Activated CD4-positive, alpha-beta T cell treated with anti-CD3 and anti-CD28 coated beads, Interleukin-2, amount 10 ng/mL, durations not matched to agents 7 days and 5 days (primary cell): ENCODE results near the gene DLX2. TPM values are rescaled to one million over a fixed set of nuclear protein-coding genes. Genes with fewer than 3 reads are reported as not detected.
"Not testable (repeated sequence)": the region's sequence is repeated elsewhere in the genome, so short reads cannot be mapped to it uniquely, and the experiment has no call there.

Source experiments
- CTCF ChIA-PET: fragments of 350-600 bp; sonication (Branson Sonifier 250); formaldehyde crosslinking; loops from one replicate; lab custom pipeline; 2021; ENCODE audit warnings: antibody characterized with exemption; lab: Charles Lee
- POLR2A ChIA-PET: fragments of 350-600 bp; sonication (Branson Sonifier 250); formaldehyde crosslinking; loops from one replicate; lab custom pipeline; 2021; ENCODE audit warnings: antibody characterized with exemption; lab: Charles Lee
- DNase-seq: peaks from one replicate; pipeline ENCODE4 v3.0.0-alpha.2; 2020
- H3K27ac Mint-ChIP-seq: one replicate; pipeline ENCODE4 v1.8.0; 2021; ENCODE audit warnings: mild to moderate bottlenecking, moderate library complexity, mixed read lengths
- H3K27me3 Mint-ChIP-seq: one replicate; pipeline ENCODE4 v1.8.0; 2021; ENCODE audit warnings: mixed read lengths
- H3K36me3 Mint-ChIP-seq: one replicate; pipeline ENCODE4 v1.8.0; 2021; ENCODE audit warnings: low read depth, mixed read lengths
- H3K4me1 Mint-ChIP-seq: one replicate; pipeline ENCODE4 v1.8.0; 2021; ENCODE audit warnings: mixed read lengths
- H3K4me3 Mint-ChIP-seq: one replicate; pipeline ENCODE4 v1.8.0; 2021; ENCODE audit warnings: mild to moderate bottlenecking, moderate library complexity, mixed read lengths
- H3K9me3 Mint-ChIP-seq: one replicate; pipeline ENCODE4 v1.8.0; 2021; ENCODE audit warnings: mixed read lengths
- total RNA-seq, 2 experiments: library from RNA; stranded (reverse); gene quantifications; one replicate each; pipeline ENCODE4 v1.2.3, GENCODE V29; 2021

The DLX2 gene
- total RNA-seq, 2 experiments from 2014 or later: not detected

DNA sequence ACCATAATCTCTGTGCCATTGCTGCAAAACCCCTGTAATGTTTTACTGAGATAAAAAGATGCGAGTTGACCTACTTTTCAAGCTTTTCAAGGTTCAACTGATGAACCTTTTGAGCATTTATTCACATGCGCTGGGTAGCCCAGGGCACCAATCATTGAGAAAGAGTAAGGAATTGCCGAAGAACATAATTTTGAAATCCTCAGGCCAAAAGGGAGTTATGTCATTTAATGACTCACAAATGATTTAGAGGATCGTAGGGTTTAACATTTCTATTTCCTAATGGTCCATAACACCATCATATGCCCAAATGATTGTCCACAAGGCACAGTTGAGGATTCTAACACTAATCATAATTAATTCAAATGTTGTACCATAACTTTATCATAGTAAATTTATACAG is 37.6 kb downstream of the DLX2 start:
- Mint-ChIP-seq H3K36me3 (peaks cover 3% of the 10 kb centered on the region), H3K4me3 (no peak overlapping the region), H3K9me3 (no peaks in the 10 kb centered on the region), H3K27ac (no peak overlapping the region), H3K27me3 (no peaks in the 10 kb centered on the region), H3K4me1 (peaks cover 7% of the 10 kb centered on the region)
- POLR2A ChIA-PET: no interaction called here
- CTCF ChIA-PET: no interaction called here
- no peak for DNase-seq

- CTCF ChIA-PET: interaction anchor here (1.0 kb wide), 1 partner anchor 171 kb away, joined by 3 read pairs; no protein-coding TSS in a partner anchor
- H3K36me3 Mint-ChIP-seq: peaks cover 3% of the 10 kb centered on the region
- POLR2A ChIA-PET: no interaction called here
- no peak overlapping the region for H3K4me3 Mint-ChIP-seq
- DNase-seq: no peak
- no peaks in the 10 kb centered on the region for H3K9me3 Mint-ChIP-seq
- no peak overlapping the region for H3K27ac Mint-ChIP-seq
- H3K4me1 Mint-ChIP-seq: peaks cover 7% of the 10 kb centered on the region
- no peaks in the 10 kb centered on the region for H3K27me3 Mint-ChIP-seq
Measured at GRCh38 chr2:172063446-172063845, 39.3 kb downstream of the DLX2 start.

DNA sequence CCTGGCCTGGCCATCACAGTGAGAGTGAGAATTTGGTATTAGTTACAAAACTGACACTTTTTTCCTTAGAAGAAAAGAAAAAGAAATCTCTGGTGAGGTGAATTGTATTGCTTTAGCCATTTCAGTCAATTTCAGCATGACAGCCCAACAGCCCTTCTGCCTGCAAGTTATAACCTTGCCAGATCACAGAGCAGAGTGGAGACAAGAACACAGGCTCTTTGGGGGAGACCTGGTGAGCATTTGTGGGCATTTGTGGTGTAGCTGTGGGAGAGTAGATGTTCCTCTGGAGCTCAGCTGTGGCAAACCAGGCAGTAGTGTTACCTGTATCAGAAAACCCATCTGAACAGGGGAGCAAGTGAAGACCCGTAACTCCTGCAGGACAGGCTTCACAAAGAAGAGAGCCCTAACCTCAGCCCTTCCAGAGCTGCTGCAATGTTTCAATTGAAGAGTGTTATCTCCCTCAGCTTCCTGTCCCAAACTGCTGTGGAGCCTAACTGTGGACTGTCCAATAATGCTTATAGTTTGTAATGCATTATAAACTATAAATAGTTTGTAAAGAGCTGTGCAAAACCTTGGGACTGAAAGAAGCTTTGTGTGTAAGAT is 40.2 kb downstream of the DLX2 start:
- Mint-ChIP-seq H3K36me3 (peaks cover 1% of the 10 kb centered on the region), H3K27ac (no peak overlapping the region), H3K4me3 (no peak overlapping the region), H3K4me1 (peaks cover 7% of the 10 kb centered on the region), H3K27me3 (no peaks in the 10 kb centered on the region), H3K9me3 (no peaks in the 10 kb centered on the region)
- CTCF ChIA-PET: interaction anchor here (0.6 to 1.0 kb wide), 3 partner anchors 10 to 1890 kb away, joined by 3 read pairs; no protein-coding TSS in a partner anchor
- POLR2A ChIA-PET: no interaction called here
- no peak for DNase-seq

GRCh38 chr2:172060118-172060517 is 42.6 kb downstream of the DLX2 start:
- H3K4me1 Mint-ChIP-seq, H3K27ac Mint-ChIP-seq, DNase-seq, H3K36me3 Mint-ChIP-seq, H3K4me3 Mint-ChIP-seq, POLR2A ChIA-PET, H3K9me3 Mint-ChIP-seq, H3K27me3 Mint-ChIP-seq: not testable (repeated sequence)
- CTCF ChIA-PET: interaction anchor here (0.6 kb wide), 1 partner anchor 1134 kb away, joined by 4 read pairs; no protein-coding TSS in a partner anchor

DNA sequence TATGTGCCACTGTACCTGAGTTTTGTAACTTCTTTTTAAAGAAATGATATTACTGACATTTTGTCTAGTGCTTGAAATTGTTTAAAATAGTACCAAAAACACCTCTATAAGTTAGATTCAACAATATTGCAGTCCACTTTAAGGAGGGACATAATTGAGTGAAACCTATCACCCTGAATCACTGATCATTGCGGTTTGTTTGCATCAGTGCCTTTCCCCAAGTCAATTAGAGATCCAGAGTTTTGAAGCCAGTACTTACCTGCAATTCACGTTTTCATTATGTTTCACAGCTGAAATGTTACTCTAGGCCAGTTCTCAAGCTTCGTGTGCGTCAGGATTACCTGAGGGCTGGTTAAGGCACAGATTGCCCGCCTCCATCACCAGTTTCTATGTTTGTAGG is 44.0 kb downstream of the DLX2 start:
- no peaks in the 10 kb centered on the region for H3K9me3 Mint-ChIP-seq
- H3K27ac Mint-ChIP-seq: no peak overlapping the region
- H3K27me3 Mint-ChIP-seq: no peaks in the 10 kb centered on the region
- CTCF ChIA-PET: interaction anchor here (1.2 kb wide), 1 partner anchor 21 kb away, joined by 3 read pairs; no protein-coding TSS in a partner anchor
- peaks cover 4% of the 10 kb centered on the region for H3K4me1 Mint-ChIP-seq
- no peak for DNase-seq
- POLR2A ChIA-PET: no interaction called here
- peaks cover 1% of the 10 kb centered on the region for H3K36me3 Mint-ChIP-seq
- no peak overlapping the region for H3K4me3 Mint-ChIP-seq

DNA sequence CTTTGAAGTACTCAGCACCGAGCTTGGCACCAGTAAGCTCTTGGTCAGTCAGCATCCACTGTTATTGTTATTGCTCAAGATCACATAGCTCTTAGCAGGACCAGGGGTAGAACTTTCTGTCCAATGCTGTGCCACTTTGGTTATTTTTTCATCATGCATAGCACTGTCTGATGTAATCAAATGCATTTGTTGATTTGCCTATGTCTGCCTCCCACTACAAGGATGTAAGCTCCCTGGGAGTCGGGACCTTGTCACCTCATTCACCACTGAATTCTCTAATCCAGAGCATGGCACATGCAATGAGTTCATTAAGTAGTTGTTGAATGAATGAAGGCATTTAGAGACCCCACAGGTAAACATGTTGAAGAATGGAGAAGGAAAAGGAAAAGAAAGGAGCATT is 46.4 kb downstream of the DLX2 start:
- ChIA-PET POLR2A (no interaction called here), CTCF (interaction anchor here (0.7 to 2.0 kb wide), 2 partner anchors 10 to 17 kb away, joined by 3 to 6 read pairs; no protein-coding TSS in a partner anchor)
- H3K4me3 Mint-ChIP-seq: no peak overlapping the region
- no peaks in the 10 kb centered on the region for H3K27me3 Mint-ChIP-seq
- no peaks in the 10 kb centered on the region for H3K36me3 Mint-ChIP-seq
- H3K9me3 Mint-ChIP-seq: no peaks in the 10 kb centered on the region
- no peak overlapping the region for H3K27ac Mint-ChIP-seq
- DNase-seq: no peak
- peaks cover 4% of the 10 kb centered on the region for H3K4me1 Mint-ChIP-seq

DNA sequence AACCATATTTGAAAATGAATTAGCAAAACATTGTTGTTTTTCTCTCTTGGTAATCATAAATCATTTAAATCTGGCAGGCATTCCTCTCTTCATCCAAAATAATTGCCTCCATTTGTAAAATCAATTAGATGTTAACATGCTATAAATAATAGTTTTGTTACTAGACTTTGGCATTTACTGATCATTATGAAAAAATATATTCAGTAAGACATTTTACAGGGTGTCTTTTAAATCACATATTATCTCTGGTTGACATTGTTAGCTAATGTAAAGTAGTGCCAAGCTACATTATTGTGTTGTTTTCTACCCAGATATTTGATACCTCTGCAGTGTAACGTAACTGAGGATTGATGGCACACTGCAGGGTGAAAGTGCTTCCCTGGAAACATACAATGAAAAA is 49.2 kb downstream of the DLX2 start:
- Mint-ChIP-seq H3K36me3 (no peaks in the 10 kb centered on the region), H3K9me3 (no peaks in the 10 kb centered on the region), H3K27ac (no peak overlapping the region), H3K27me3 (no peaks in the 10 kb centered on the region), H3K4me3 (no peak overlapping the region), H3K4me1 (no peaks in the 10 kb centered on the region)
- ChIA-PET CTCF (interaction anchor here (1.1 to 1.3 kb wide), 2 partner anchors 47 to 367 kb away, joined by 3 read pairs; no protein-coding TSS in a partner anchor), POLR2A (no interaction called here)
- no peak for DNase-seq

GRCh38 chr2:172052000-172052983 is 50.4 kb downstream of the DLX2 start:
- ChIA-PET CTCF (interaction anchor here (0.5 to 1.3 kb wide), 6 partner anchors 13 to 405 kb away, joined by 3 to 4 read pairs (median 3); no protein-coding TSS in a partner anchor), POLR2A (no interaction called here)
- no peaks in the 10 kb centered on the region for H3K9me3 Mint-ChIP-seq

GRCh38 chr2:172050479-172051125 is 52.1 kb downstream of the DLX2 start:
- ChIA-PET CTCF (interaction anchor here (0.7 kb wide), 2 partner anchors 238 to 412 kb away, joined by 3 to 4 read pairs; no protein-coding TSS in a partner anchor), POLR2A (no interaction called here)
- Mint-ChIP-seq H3K9me3 (no peaks in the 10 kb centered on the region), H3K4me1 (peaks cover 5% of the 10 kb centered on the region), H3K4me3 (no peak overlapping the region), H3K27me3 (no peaks in the 10 kb centered on the region), H3K36me3 (no peaks in the 10 kb centered on the region), H3K27ac (no peak overlapping the region)
- DNase-seq: no peak

More at GRCh38 chr2:172052000-172052983, 50.4 kb downstream of the DLX2 start:
- Mint-ChIP-seq H3K4me3 (no peak overlapping the region), H3K27me3 (no peaks in the 10 kb centered on the region), H3K36me3 (no peaks in the 10 kb centered on the region), H3K27ac (no peak overlapping the region), H3K4me1 (no peaks in the 10 kb centered on the region)
- no peak for DNase-seq

- Mint-ChIP-seq H3K27ac (no peak overlapping the region), H3K27me3 (no peaks in the 10 kb centered on the region)
Measured at GRCh38 chr2:172049567-172050120, 53.1 kb downstream of the DLX2 start.

More at GRCh38 chr2:172049567-172050120, 53.1 kb downstream of the DLX2 start:
- H3K4me3 Mint-ChIP-seq: no peak overlapping the region
- ChIA-PET POLR2A (no interaction called here), CTCF (interaction anchor here (0.7 to 0.9 kb wide), 4 partner anchors 71 to 1121 kb away, joined by 3 to 4 read pairs (median 4); partner anchors contain the start of gene GORASP2)
- H3K36me3 Mint-ChIP-seq: no peaks in the 10 kb centered on the region
- H3K9me3 Mint-ChIP-seq: no peaks in the 10 kb centered on the region
- H3K4me1 Mint-ChIP-seq: peaks cover 5% of the 10 kb centered on the region
- no peak for DNase-seq
